Limb (tissue), 2 donors: ENCODE data around the gene PRKCA.
A peak's percentile ranks its signal among the peaks of the same experiment; 100 is the strongest.

Experiments used
- DNase-seq, 2 donors: peaks; one replicate each; pipeline ENCODE4 v3.0.0-alpha.2; 2016; ENCODE audit errors: extremely low spot score in 2 of 2

The PRKCA gene

DNA sequence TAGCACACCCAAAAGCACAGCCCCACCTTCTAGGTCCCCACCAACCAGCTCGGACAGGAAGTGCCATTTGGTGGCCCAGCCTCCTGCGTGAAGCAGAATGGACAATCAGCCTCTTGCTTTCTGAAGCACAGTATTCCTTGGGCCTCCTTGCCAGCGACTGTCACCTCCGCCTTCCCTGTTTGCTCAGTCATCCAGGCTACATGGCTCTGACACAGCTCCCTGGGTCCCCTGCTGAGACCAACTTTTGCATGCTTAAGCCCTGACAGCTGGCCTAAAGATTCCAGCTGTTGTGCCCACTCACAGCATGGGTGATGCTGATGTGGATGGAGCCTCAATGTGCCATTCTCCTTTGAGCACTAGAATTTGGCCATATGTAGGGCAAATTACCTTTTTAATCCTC, 528.0 kb downstream of the PRKCA start:
- no peak for DNase-seq

DNA sequence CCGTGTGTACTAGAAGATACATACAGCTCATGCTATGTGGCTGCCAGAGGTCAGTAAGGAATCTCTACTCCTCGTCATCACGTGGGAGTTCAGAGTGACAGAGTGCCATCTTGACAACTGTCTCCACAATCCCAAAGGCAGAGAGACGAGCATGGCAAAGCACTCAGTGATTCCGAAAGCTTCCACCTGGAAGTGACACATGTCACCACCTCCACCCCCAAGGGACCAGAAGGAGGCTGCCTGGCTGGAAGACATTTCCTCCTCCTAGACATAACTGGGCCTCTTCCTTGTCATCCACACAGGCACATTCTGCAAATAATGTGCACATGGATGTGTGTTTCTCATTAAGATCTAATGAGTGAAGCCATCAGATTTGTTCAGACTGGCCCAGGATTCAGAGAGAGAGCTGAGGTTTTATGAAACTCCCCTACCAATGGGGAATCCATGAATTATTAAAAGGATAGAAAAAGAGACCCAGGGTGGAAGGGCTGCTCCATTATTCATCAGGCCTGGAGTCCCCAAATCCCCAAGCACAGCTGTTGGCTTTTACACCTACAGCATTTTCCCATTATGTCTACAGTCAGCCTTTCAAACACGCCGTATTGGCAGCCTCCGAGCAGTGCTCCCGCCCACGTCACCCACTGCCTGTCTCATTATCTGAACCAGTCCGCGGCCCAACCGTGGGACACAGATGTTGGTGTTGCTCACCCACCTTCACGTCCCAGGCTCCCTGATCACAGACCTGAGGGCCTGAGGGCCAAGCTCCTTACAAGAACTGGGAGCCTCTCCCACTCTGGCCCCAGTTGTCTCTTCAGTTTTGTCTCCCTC, 529.2 kb downstream of the PRKCA start:
- DNase-seq: peak in 1 of 2 donors; percentile 36

DNA sequence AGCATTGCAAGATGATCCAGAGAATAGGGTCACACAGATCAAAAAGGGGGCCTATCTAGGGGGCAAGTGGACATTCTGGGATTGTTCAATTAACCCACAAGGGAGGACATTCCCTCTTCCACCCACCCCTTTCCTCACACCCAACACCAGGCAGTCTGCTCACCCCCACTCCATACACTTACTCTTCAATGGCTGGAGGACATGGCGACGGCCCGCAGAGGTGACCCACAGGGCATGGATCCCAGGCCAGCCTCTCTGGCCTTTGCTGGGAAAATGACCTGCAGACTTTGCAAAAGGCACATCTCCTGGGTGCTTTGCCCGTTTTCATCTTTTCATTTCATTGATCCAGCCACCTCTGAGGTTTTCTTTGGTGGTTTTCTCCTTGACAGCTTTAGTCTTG, 530.8 kb downstream of the PRKCA start:
- DNase-seq: no peak

DNA sequence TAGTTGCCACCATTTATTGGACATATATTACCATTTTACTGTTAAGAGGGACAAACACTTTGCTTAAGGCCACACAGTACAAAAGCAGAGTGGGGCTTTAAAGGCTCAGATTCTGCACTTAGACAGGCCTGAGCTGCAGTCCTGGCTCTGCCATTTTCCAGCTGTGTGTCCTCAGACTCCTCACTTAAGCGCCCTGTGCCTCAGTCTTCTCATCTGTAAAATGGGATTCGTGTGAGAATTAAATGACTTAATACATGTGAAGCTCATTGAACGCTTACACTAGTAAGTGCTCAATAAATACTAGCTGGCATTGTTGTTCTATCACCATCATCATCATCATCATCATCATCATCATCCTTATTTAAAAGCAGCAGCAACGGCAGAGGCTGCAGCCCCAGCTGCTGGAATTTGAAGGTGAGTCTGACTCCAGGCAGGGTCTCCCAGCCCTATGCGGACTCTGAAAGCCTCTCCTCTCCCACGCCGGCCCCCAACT, 532.1 kb downstream of the PRKCA start:
- DNase-seq: no peak

DNA sequence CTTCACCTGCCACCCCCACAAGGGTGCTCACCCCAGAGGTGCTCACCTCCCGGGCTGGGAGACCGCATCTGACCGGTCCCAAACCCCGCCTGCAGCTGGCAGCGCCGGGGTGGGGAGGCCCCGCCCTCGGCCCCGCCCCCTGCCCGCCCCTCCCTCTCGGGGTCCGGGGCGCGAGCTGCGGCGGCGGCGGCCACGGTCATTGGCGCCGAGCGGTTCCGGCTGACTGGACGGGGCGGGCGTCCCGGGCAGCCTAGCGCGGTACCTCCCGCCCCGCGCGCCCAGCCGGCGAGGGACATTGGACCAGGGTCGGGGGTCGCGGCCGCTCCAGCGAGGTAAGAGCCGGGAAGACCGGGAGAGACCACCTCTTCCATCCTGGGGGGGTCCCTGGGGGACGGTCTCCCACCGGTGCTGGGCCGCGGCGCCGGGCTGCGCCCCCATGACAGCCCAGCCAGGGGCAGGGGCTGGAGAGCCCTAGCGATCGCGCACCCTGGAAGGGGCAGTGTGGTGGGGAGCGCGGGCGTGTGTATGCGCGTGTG, 532.6 kb downstream of the PRKCA start, which contains the start of gene CACNG5:
Gene CACNG5 (plus strand): TSS at position 199 of the 536 bp plus-strand sequence. CDS start 42,216 bp downstream, outside the sequence.
- DNase-seq: peak in 1 of 2 donors; percentile 56

DNA sequence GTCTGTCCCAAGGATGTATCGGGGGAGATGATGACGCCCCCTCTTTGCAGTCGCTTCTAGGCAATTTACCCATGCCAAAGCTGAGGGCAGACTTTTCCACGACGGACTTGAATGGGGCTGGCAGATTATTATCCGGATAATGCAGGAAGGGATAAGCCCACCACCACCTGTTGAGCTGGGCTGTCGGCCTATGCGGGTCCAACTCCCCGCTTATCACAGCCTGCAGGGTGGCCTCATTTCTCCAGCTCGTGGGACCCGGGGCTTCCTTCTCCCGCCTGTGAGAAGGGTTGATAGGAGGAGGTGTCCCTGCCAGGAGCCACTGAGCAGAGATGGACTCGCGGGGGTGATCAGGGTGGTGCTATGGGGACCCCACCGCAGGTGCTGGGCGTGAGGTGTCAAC, 533.1 kb downstream of the PRKCA start:
- DNase-seq: no peak

DNA sequence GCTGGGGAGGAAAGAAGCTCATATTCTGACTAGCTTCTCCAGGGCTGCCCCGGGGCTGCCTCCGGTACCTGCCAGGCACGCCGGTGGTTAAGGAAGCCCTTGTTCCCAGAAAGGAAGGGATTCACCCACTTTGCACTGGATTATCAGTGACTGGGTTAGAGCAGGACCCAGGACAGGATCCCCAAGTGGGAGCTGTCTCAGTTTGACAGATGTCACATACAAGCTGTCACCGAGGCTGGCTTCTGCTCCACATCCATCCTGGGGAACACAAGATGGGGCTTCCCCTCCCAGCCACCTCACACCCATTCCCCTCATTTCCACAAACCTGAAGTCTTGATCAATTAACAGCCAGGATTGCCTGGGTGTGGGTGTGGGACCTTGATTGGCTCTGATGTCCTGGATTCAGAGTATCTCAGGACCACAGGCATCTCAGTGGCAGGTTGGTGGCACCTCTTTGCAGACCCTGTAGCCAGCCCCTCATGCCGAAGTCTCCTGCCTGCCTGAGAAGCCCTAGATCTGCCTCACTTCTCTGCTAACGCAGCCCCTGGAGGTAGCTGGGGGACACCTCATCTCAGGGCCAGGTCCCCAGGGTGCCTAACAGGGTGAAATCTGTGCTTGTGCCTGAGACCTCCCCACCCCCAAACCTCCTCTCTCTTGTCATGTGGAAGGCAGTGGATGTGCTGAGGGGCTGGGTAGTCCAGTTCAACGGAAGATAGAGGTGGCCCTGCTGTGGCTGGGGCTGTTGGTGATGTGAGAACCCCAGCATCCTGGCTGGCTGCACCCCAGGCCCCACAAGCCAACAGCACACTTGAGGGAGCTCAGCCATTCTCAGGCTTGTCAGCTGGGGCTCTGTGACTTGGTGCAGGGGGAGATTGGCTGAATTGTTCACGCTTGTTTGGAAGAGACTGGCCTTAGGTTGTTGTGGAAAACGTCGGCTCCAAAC, 533.9 kb downstream of the PRKCA start:
- no peak for DNase-seq

DNA sequence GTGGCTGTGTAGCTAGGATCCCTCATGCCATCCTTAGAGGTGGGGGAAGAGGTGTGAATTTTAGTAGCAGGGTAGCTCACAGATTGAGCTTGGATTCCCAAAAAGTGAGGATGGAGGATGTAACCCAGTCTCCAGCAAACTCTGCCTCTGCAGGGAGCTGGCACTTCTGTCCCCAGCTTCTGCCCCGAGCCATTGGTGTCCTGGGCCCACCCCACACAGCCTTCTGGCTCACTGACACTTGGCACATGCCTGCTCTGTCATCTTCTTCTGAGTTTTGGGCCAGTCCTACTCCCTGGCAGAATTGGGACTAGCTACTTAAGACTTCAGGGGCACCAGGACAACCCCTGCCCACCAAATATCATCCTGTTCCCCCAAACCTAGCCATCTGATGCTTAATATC, 534.8 kb downstream of the PRKCA start:
- no peak for DNase-seq

DNA sequence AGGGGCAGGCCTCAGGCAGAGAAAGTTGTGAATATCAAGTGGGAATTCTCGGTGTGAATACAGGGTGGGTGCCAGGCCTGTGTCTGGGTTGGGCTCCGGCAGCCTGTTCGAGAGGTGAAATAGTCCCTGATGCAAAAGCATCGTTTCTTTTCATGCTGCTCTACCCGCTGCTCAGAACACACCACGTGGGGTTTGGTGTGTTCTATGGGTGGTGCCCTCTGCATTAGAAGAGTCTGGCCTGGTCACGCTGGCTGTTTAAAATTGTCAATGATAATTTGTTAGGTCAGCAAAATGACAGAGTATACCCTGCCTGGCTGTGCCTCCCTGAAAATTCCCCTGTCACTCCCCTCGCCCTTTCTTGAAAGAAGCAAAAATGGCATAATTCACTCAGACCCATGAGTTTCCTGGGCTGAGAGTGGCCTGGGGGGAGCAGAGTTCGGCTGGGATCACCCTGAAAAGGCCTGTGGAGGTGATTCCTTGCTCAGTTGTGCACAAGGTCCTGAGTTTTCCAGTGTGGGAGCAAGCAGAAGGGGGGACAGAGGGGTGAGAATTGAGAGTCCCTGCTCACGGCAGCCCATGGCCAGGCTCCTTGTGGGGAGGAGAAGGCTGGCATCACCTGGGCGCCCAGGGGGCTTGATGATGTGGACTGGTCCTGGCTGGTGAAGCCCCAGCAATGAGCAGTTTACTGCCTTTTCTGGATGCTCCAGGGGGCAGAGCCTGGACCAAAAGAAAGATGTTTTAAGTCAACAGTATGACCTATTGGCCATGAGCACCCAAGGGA, 535.7 kb downstream of the PRKCA start:
- no peak for DNase-seq

DNA sequence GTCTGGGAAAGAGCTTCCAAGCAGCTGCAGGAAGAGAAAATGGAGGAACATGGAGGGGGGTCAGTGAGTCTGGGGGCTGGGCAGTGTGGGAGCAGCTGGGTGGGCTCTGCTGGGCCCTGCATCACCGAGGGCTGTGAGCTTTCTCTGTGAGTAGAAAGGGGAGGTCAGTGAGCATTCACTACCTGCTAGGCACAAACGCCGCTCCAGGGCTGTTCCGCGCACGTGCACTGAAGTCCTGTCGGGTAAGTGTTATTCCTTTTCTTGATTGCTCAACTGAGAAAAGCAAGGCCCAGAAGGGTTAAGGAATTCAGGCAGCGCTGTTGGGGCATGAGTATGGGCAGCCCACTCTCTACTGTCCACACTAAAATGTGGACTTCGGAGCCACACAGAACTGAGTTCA, 537.2 kb downstream of the PRKCA start:
- DNase-seq: no peak

DNA sequence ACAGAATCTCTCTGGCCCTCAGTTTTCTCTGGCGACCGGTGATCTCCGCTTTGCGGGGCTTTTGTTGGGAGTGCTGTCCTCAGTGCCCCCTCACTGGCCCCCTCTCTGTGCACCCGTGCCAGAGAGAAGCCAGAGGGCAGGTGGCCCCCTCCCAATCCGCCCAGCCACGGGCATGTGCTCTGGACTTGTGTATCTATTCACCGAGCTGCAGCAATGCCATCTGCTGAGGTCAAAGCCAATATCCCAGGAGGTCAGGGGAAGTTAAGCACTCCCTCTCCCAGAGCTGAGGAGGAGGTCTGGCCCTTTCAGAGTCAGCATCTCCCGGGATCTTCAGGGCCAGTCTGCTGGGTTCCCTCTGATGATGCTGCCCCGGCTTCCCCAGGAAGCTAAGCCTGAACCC, 537.6 kb downstream of the PRKCA start:
- DNase-seq: no peak

DNA sequence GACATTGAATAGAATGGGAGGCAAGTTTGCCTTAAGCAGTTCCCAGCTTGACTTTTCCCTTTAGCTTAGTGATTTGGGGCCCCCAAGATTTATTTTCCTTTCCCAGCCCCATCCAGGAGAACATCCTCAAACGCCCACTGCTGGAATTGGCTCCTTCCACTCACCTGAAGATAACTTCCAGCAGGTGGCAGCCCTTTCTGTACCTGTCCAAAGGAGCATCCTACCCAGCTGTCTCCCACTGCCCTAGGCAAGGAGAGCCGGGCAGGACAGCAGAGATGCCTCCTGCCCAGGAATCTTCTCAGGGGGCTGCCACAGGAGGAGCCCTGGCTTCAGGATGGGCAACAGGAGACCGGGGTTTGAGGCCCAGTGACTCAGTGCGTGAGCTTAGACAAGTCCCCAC, 538.9 kb downstream of the PRKCA start:
- DNase-seq: no peak

DNA sequence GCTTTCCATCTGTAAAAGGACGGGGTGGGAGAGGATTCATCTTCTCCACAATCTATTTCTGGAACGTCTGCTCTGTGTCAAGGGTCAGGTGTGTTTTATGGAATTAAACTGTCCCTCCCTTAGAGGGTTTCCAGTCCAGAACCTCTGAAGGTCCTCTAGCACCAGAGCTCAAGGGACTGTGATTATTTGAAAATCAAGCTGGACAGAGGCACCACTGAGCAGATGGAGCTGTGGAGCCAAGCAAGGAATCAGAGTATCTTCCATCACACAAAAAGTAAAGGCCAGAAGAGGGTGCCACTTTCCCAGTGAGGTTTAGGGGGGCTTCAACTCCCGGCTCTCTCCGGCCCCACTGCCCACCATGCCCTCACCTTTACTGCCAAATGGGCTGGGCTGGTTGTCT, 539.3 kb downstream of the PRKCA start:
- DNase-seq: no peak

DNA sequence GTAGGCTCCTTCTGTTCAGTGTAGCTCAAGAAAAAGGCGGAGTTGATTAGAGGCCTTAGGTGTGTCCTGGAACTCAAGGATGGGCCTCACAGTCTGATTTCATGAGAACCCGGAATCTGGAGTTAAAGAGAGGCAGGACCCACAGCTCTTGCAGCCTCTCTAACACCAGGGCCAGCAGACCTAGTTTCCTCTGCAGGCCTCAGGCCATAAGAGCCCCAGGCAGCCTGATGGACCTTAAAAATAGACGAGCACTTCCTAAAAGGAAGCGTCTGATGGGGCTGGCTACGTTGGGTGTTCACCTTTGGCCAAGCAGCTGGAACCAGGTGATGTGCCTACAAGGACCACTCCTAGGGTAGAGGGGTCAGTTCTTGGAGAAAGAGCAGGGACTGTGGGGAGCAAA, 540.1 kb downstream of the PRKCA start:
- no peak for DNase-seq

DNA sequence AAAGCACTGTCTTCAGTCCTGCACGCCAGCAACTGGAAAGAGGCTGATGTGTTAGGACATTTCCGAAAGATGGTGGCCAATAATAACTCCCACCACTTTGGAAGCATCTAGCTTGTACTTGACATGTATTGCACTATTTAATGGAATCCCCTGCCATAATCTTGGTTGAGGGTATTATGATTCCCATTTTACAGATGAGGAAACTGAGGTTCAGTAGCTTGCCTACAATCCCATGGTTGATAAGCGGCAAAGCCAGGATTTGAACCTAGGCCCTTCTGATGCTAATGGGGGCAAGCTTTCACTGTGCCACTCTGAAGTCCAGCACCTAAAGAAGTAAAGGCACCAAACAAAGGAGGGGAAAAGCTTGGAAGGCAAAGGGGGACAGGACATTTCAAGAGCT, 540.5 kb downstream of the PRKCA start:
- DNase-seq: no peak

DNA sequence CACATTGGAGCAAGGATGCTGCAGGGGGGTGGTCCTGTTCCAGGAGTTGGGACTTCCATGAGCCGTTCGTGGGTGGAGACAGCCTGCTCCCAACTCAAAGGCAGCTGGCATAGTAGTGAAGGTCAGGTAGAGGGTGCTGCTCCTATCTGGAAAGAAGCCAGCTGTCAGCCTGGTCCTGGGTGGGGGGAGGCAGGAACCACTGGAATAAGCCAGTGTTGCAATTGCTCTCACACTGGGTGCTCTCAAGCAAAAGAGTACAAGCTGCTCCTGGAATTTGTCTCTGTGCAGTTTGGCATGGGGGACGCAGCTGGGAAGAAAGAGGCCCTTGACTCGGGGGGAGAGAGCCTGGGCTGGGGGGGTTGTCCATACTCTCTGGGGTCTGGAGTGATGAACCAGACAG, 541.2 kb downstream of the PRKCA start:
- DNase-seq: no peak

DNA sequence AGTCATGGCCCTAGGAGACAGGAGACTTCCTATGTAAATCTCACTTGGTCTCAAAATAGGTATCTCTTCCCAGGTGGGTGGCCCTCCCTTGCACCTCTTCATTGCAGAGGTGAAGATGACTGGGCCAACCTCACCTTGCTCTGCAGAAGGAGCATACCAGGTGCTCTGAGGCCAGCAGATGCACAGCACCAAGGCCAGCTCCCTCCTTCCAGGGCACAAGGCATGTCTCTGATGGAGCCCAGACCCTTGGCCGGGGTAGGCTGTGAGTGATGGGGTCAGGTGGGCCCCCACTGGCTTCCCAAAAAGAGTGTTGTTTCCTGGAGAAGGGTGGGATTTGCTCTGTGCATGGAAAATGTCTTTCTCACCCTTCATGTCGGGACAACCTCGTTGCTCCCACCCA, 545.3 kb downstream of the PRKCA start:
- no peak for DNase-seq

DNA sequence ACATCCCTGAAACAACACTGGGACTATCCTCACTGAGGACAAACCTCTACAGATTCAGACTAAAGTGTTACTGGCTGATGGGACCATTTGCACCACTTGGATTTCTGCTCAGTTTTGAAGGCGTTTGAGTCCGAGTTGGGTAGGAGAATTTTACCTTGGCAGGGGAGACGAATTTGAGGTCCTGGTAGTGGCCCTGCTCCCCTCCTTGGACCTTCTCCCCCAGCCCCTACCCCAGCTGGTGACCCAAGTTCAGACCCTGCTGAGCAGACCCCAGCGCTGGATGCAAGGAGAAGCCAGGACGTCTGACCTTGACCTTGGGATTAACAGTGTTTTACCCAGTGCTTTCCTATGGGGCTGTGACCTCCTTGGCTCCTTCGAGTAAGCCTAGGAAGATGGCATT, 546.1 kb downstream of the PRKCA start:
- no peak for DNase-seq

DNA sequence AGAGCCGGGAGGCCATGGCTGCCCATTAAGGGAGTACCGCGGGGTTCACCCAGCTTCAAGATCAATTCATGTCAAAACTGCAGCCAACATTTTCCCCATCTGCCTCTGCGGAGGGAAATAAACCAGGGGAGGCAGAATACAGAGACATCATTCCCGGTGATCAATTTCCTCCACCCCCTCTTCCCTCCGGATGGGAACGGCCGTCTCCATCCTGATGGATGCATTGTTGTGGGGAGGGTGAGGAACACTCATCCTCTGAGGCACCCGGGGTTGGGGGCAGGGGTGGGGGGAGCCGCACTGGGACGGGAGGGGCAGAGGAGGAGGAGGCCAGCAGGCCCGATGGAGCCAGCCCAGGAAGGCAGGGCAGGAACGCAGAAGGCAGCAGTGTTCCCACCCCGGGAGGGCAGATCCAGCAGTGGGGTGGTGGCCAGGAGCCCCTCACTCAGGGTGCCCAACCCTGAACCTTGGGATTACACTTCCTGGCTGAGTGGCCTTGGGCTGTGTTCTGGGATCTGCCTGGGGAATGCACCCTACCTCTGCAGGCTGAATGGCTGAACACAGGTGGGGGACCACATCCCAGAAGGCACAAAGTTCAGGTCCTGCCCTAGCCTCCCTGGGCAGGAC, 546.7 kb downstream of the PRKCA start:
- DNase-seq: no peak

DNA sequence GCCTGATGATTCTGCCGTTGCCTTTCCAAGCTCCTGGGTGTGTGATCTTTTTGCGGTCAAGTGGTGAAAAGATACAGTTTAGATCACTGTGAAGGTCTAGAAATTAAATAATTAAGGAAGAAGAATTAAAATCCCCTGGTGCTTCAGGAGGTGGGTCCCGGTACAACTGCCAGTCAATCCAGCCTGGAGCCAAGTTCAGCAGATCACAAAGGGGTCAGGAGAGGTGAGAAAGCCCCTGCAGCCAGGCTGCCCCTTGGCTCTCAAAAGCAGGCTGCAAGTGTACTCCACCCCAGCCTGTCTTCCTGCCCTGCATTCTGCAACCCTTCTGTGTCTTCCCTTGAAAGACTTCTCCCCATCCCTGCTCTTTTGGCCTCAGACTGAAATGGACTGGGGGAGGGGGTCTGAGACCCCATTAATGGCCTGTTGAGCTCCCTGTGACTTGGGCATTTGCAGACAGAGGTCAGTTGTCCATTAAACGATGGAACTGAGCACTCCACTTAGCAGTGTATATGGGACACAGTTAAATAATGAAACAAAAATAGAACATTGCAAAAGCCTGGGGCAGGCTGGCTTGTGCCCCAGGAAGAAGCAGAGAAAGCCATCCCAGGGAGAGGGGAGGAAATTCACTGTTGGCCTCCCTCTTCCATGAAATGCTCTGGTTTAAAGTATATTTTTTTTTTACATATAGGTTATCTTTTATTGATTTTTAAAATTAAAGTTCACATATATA, 547.6 kb downstream of the PRKCA start:
- DNase-seq: no peak
